Sigmoid colon (tissue), 3 donors: ENCODE data around the gene LYPD4.
A peak's percentile ranks its signal among the peaks of the same experiment; 100 is the strongest.

Experiments
- CTCF ChIP-seq, 4 experiments: fragments of 450-650 bp in 3 of 4; fragments of 200-600 bp in 1 of 4; IDR thresholded peaks; one replicate each; pipeline ENCODE4 v1.5.1; 2016 to 2019; ENCODE audit warnings: antibody characterized with exemption in 4 of 4, mild to moderate bottlenecking in 3 of 4, moderate library complexity in 2 of 4
- POLR2A ChIP-seq, 2 donors: fragments of 450-650 bp; IDR thresholded peaks; one replicate each; pipeline ENCODE4 v1.6.1; 2016; ENCODE audit warnings: antibody characterized with exemption in 2 of 2, mild to moderate bottlenecking in 2 of 2, moderate library complexity in 2 of 2

- TF ChIP-seq POLR2A (IDR thresholded peaks at IDR 0.05), result peak; percentile 47 to 61
- peak; percentile 60 to 92 (median 78) for TF ChIP-seq CTCF (IDR thresholded peaks at IDR 0.05)
Measured at GRCh38 chr19:41859618-41860418, 15.3 kb upstream of the LYPD4 start, which contains the start of gene RPS19.
